Ecto neural progenitor cell (in vitro differentiated cells): Measurements from ENCODE around the gene LGALS16.
"Not testable (repeated sequence)": the region's sequence is repeated elsewhere in the genome, so short reads cannot be mapped to it uniquely, and the experiment has no call there.

Experiments used
- DNase-seq: peaks from one replicate; pipeline ENCODE4 v3.0.0-alpha.2; 2018; ENCODE audit warnings: low spot score

Gene LGALS16

DNA sequence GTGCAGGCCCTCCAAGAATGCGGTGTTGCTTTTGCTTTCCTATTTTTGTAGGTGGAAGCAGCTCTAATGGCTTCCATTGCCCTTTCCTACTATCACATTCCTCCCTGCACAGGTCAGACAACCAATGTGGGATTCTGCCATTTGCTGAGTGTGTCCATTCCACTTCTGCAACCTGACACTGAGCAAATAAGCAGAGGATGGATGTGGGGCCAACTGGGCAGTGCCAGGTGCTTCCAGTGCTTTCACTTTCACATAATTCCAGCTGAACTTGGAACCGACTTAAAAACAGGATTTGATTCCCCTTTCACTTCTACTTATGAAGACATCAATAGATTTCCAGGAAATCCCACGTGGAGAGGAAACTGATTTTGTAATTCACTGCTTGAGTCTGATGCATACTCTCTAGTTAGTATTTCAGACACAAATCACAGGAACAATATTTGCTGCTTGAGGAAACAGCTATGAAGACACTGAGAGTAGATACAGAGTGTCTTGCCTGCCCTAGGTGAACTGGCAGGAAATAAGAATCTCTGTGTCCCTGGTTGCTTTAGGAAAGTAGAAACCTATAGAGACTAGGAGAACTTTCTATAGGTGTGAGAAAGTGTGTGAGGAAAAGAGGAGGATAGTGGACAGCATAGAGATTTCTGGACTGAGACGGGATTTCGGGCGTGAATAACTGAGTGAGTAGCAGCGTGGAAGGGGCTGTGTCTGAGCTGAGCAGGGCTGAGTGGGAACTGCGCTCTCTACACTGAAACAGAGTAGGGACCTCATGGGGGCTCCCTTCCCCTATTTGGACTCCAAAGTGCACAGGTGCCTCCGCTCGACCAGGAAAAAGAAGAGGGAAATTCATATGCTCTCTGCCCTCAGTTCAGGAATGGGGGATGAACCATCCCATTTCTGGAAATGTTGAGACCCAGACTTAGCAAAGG, 22.5 kb downstream of the LGALS16 start:
- no peak for DNase-seq

DNA sequence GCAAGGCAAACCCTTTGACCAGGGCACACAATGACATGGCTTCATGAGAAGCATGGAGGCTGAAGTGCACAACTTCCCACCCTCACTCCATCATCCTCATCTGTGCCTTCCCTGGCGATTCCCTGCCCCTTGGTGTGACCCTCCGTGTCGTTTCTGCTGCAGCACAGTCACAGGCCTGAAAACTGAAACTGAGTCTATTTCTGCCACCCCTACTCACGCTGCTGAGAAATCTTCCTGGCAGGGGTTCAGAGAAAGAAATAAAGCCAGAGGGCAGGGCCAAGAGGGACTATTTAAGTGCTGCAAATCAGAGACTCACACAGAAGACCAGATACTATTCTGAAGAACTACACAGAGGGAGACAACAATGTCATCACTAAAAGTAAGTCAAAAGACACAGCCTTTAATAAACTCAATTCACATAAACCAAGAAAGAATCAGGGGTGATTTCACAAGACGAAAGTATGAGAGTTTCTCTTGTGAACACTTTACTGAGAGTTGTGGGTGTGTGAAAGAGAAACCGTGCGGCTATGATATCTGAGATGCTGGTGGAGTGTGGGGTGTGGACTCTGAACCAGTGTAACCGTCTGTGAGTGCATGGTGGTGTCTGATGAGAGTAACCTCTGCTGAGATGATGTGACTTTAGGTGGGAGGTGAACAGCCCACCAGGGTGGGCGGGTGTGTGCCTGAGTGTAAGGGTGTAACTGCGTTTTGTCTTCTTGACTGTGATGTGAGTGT, 23.5 kb downstream of the LGALS16 start:
- no peak for DNase-seq

DNA sequence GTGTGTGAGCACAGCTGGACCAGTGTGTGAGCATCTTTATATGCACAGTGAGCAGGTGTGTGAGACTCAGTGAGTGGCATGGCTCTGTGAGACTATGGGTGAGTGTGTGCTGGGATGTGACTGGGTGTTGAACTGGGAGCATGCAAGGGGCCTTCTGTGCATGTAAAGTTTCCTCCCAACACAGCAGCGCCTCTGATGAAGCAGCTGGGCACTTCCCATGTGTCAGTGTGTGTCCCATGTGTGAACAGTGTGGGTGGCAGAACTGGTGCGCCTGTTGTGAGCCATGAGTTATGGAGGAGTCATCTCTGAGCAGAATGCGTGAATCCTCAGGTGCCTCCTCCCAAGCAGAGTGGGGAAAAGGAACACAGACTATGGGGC, 24.1 kb downstream of the LGALS16 start:
- no peak for DNase-seq

DNA sequence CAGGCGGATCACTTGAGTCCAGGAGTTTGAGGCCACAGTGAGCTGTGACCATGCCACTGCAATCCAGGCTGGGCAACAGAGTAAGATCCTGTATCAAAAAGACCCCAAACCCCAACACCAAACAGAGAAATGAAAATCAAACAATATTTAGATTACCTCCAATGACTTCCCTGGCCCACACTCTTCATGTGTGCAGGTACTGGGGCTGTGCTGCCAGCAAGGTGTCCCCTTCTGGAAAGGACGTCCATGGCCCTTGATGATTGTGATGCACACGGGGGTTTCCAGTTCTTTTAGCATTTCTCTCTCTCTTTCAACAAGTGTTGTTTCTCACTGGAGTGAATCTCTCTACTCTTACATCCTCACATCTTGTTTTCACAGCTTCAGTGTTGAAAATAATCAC, 24.9 kb downstream of the LGALS16 start:
- no peak for DNase-seq

DNA sequence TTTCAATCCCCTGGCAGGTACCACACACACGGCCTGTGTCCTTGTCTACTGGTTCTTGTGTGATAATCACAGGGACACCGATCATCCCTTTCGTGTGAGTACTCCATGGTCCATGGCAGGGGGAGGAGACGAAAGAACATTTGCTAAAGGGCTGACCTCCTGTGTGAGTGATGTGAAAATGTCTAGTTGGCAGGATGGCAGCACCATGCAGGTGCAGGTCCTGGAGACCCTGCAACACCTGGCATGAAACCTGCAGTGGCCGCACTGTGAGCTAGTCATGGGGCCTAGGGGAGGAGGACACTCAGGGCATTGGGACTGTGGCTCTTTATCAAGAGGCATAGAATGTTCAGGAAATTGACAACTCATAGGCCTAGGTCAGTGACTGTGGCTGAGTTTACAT, 25.7 kb downstream of the LGALS16 start:
- no peak for DNase-seq

DNA sequence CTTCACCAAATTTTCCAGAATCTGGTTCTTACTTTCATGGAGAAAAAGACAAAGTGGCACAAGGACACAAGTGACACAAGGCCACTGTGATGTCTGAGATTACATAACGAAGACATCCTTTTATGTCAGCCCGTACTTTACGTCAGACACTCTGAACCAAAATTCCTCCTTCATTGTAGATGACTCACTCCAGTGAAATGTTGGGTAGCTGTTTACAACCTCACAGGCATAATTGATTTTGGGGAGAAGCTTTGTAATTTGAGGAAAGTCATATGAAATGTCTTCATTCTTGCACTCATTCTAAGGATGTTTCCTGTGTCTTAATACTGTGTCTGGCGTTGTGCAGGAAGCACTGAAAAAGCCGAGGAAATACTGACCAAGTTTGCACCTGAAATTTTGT, 28.6 kb downstream of the LGALS16 start:
- no peak for DNase-seq

DNA sequence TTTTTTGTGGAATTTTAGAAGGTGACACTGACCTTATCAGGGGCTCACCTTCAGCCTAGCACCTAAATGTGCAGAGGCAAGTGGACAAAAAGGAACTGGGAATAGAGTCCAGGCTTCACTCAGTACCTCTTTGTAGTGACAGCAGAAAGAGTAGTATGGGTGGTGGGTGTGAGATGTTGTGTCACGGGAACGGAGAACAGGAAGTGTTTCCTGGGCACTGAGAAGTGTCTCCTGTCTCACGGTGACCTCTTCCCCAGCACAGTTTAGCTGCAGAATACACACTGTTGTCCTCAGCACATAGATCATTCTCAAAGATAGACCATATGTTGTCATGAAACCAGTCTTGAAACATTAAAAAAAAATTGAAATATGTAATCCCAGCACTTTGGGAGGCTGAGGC, 31.0 kb downstream of the LGALS16 start:
- no peak for DNase-seq

DNA sequence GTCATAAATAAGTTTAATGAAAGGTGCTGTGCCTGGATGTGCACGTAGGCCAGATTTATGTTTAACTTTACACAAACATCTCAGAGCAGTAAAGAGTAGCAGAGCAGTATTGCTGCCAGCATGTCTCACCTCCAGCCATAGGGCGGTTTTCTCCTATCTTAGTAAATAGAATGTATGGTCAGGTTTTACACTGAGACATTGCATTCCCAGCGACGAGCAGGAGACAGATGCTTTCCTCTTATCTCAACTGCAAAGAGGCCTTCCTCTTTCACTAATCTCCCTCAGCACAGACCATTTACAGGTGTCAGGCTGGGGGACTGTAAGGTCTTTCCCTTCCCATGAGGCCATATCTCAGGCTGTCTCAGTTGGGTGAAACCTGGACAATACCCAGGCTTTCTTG, 32.9 kb downstream of the LGALS16 start:
- DNase-seq, result not testable (repeated sequence)

DNA sequence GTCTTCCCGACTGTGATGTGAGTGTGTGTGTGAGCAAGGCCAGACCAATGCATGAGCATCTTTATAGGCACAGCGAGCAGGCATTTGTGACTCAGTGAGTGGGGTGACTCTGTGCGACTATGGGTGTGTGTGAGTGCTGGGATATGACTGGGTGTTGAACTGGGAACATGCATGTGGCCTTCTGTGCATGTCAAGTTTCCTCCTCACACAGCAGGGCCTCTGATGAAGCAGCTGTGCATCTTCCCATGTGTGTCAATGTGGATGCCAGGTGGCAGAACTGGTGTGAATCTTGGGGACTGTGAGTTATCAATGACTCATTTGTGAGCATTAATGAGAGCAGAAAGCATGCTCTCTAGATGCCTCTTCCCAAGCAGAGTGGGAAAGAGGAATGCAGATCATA, 36.5 kb downstream of the LGALS16 start:
- no peak for DNase-seq

DNA sequence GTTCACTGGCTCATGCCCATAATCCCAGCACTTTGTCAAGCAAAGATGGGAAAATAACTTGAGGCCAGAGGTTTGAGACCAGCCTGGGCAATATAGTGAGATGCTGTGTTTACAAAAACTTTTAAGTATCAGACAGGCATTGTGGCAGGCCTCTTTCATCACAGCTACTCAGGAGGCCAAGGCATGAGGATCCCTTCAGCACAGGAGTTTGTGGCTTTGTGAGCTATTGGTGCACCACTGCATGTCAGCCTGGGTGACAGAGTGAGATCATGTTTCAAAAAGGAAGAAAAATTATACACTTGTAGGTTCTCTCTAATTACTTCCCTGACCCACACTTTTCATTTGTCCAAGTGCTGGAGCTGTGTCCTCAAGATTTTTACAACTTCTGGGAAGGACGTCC, 37.1 kb downstream of the LGALS16 start:
- DNase-seq, result no peak

DNA sequence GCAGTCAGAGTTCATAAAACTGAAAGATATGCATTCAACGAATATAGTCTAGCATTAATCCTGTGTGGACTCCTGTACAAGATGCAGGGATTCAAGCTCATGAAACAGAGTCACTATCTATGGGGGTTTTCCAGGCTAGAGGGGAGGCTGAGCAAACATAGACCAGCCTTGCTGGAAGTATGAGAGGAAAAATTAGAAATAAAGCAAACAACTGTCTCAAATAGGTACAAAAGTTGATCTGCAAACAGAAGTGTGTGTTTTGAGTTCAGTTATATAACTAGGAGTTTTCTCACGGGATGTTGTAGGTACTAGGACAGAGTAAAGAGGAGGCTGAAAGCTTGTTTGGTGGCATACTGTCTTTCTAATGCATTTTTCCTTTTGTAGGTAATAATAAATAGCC, 40.0 kb downstream of the LGALS16 start:
- no peak for DNase-seq

DNA sequence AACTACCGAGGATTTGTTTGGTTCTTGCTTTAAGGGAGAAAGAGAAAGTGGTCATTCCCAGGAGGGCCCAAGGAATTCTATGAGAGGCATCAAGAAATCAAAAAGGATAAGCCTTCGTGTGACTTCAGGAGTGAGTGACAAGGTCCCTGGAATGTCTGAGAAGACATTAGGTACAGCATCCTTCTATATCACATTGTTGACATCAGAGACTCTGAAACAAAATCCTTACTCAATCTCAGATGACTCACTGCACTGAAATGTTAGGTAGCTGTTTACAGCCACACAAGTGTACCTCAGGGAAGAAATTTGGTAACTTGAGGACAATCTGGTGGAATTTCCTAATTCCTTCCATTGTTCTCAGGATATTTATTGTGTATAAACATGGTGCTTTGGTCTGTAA, 40.7 kb downstream of the LGALS16 start:
- DNase-seq, result no peak

DNA sequence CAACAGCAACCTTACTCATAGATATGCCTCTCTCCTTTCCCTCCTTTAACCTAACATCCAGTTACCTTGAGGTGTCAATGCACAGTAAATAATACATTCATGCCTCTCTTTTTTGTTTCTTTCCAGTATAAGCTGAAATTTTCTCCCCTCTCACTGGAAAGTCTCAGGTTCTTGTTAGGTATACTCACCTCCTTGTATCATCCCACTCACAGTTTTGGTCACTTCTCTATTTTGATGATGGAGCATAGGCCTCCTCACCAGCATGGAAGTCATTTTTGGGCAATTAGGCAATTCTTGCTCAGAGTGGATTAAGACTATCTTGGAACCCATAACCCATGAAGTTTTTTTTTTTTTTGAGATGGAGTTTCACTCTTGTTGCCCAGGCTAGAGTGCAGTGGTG, 42.8 kb downstream of the LGALS16 start:
- no peak for DNase-seq

DNA sequence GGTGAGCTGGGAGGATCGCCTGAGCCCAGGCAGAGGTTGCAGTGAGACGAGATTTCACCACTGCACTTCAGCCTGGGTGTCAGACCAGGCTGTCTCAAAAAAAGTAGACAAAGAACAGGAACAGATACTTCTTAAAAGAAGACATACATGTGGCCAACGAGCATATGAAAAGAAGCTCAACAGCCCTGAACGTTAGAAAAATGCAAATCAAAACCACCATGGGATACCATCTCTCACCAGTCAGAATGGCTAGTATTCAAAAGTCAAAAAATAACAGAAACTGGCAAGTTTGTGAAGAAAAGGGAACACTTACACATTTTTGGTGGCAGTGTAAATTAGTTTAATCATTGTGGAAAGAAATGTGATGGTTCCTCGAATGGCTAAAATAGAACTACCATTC, 45.6 kb downstream of the LGALS16 start:
- DNase-seq, result no peak

DNA sequence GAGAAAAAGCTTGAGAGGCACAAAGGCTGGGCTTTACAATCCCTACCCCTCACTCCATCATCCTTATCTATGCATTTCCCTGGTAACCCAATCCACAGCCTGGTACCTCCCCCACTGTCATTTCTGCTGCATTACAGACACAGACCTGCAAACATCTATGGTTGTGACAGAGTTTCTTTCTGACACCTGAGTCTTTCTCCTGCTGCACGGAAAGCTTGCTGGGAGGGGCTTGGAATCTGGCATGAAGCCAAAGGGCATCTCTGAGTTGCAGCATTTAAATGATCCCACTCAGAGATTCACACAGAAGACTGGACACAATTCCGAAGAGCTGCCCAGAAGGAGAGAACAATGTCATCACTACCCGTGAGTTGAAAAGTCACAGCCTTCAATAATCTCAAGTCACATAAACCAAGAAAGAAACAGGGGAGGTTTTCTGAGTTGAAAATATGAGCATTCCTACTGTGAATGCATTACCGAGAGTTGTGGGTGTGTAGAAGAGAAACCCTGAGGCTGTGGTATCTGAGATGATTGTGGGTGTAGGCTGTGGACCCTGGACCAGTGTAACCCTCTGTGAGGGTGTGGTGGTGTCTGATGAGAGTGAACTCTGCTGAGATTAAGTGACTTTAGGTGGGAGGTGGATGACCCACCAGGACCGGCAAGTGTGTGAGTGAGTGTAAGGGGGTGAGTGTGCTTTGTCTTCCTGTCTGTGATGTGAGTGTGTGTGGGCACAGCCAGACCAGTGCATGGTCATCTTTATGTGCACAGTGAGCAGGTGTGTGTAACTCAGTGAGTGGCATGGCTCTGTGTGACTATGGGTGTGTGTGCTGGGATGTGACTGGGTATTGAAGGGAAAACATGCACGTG, 48.7 kb downstream of the LGALS16 start, which contains the start of gene LGALS14:
Gene LGALS14, plus strand, starts transcription at position 301 of the 864 bp plus-strand sequence. Its CDS starts 48 bp downstream, at position 349.
- DNase-seq, result no peak

DNA sequence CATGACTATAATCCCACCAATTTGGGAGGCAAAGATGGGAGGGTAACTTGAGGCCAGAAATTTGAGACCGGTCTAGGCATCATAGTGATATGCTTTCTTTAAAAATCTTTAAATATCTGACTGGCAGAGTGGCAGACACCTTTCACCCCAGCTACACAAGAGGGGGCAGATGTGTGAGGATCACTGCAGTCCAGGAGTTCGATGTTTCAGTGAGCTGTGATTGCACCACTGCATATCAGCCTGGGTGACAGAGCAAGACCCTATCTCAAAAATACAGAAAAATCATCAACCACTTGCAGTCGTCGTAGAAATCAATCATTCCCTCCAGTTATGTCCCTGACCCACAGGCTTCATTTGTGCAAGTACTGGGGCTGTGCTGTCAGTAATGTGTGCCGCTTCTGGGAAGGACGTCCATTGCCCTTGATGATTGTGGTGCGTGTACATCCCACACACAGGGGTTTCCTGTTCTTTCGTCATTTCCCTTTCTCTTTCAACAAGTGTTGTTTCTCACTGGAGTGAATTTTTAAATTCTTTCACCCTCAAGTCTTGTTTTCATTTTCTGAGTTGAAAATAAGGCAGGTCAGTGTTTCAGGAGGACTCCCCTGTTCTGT, 50.0 kb downstream of the LGALS16 start:
- DNase-seq, result no peak

DNA sequence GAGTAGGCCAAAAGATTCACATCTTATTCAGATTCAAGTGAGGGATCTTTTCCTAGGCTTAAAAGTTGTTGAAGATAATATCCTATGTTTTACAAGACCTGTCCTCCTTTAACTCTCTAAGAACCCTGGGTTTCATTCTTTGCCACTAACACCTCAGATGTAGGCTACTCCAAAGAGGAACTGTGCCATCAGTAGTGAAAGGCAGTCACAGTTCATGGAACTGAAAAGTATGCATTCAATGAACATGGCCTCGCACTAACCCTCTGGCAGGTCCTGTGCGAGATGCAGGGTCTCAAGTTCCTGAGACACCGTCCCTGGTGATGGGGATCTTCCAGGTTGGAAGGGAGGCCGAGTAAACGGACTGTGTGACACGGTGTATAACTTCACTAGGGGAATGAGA, 52.9 kb downstream of the LGALS16 start:
- no peak for DNase-seq

DNA sequence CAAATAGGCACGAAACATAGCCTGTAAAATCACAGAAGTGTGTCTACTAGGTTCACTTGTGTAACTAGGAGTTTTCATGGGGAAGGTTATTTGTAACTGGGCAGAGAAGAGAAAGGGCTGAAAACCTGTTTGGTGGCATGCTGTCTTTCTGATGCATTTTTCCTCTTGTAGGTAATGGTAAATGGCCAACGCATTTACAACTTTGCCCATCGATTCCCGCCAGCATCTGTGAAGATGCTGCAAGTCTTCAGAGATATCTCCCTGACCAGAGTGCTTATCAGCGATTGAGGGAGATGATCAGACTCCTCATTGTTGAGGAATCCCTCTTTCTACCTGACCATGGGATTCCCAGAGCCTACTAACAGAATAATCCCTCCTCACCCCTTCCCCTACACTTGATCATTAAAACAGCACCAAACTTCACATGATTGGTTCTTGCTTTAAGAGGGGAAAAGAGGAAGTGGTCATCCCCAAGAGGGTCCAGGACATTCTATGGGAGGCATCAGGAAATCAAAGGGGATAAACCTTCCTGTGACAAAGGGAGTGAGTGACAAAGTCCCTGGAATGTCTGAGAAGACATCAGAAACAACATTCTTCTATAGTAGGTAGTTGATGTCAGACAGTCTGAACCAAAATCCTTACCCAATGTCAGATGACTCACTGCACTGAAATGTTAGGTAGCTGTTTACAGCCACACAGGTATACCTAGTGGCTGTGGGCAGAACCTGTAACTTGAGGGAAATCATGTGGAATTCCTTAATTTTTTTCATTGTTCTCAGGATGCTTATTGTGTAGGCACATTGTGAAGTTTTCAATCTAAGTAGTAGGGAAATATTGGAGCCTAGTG, 53.5 kb downstream of the LGALS16 start:
- DNase-seq, result no peak
